ENCODE measurements around the gene MYO5C.

MYO5C gene

GRCh38 chr15:52258461-52258860, 37.1 kb downstream of the MYO5C start:
- no peak overlapping the region for H3K4me3 Mint-ChIP-seq
- ATAC-seq (replicated peaks; ENCODE audit: extremely low read depth, poor library complexity, severe bottlenecking), result no peak
- H3K9me3 Mint-ChIP-seq, result no peaks in the 10 kb centered on the region
- H3K4me1 Mint-ChIP-seq, result peaks cover 29% of the 10 kb centered on the region
- no peak overlapping the region for H3K27ac Mint-ChIP-seq (ENCODE audit: low read depth)
- DNase-seq (ENCODE audit: low spot score in 2 of 2), result no peak
- peaks cover 2% of the 10 kb centered on the region for H3K36me3 Mint-ChIP-seq (ENCODE audit: insufficient read depth)
- H3K27me3 Mint-ChIP-seq, result no peaks in the 10 kb centered on the region

- DNase-seq (ENCODE audit: low spot score in 2 of 2), result no peak
Measured at GRCh38 chr15:52257734-52258062, 37.9 kb downstream of the MYO5C start.

GRCh38 chr15:52256930-52257733, 38.5 kb downstream of the MYO5C start:
- Mint-ChIP-seq H3K36me3 (ENCODE audit: insufficient read depth) (peaks cover 2% of the 10 kb centered on the region), H3K27me3 (no peaks in the 10 kb centered on the region), H3K27ac (ENCODE audit: low read depth) (no peak overlapping the region), H3K4me1 (peaks cover 16% of the 10 kb centered on the region), H3K4me3 (peak overlapping the region; percentile 42), H3K9me3 (no peaks in the 10 kb centered on the region)
- no peak for ATAC-seq (replicated peaks; ENCODE audit: extremely low read depth, poor library complexity, severe bottlenecking)
- DNase-seq (ENCODE audit: low spot score in 2 of 2), result no peak

More at GRCh38 chr15:52257734-52258062, 37.9 kb downstream of the MYO5C start:
- Mint-ChIP-seq H3K9me3 (no peaks in the 10 kb centered on the region), H3K27me3 (no peaks in the 10 kb centered on the region), H3K4me1 (peaks cover 21% of the 10 kb centered on the region), H3K4me3 (no peak overlapping the region), H3K36me3 (ENCODE audit: insufficient read depth) (peaks cover 2% of the 10 kb centered on the region), H3K27ac (ENCODE audit: low read depth) (no peak overlapping the region)
- ATAC-seq (replicated peaks; ENCODE audit: extremely low read depth, poor library complexity, severe bottlenecking), result no peak

GRCh38 chr15:52256366-52256765, 39.2 kb downstream of the MYO5C start:
- Mint-ChIP-seq H3K4me1 (peaks cover 9% of the 10 kb centered on the region), H3K4me3 (peak overlapping the region; percentile 42), H3K36me3 (ENCODE audit: insufficient read depth) (peaks cover 2% of the 10 kb centered on the region), H3K9me3 (no peaks in the 10 kb centered on the region), H3K27ac (ENCODE audit: low read depth) (peak overlapping the region; percentile 66), H3K27me3 (no peaks in the 10 kb centered on the region)
- ATAC-seq (replicated peaks; ENCODE audit: extremely low read depth, poor library complexity, severe bottlenecking) (peak; percentile 68), DNase-seq (ENCODE audit: low spot score in 2 of 2) (peak; percentile 59 to 68)

- Mint-ChIP-seq H3K27me3 (no peaks in the 10 kb centered on the region), H3K4me1 (peaks cover 9% of the 10 kb centered on the region), H3K27ac (ENCODE audit: low read depth) (peak overlapping the region; percentile 66), H3K4me3 (peak overlapping the region; percentile 42), H3K36me3 (ENCODE audit: insufficient read depth) (peaks cover 2% of the 10 kb centered on the region), H3K9me3 (no peaks in the 10 kb centered on the region)
- DNase-seq (ENCODE audit: low spot score in 2 of 2), result no peak
- no peak for ATAC-seq (replicated peaks; ENCODE audit: extremely low read depth, poor library complexity, severe bottlenecking)
Measured at GRCh38 chr15:52255935-52256334, 39.7 kb downstream of the MYO5C start.

GRCh38 chr15:52255008-52255407, 40.6 kb downstream of the MYO5C start:
- Mint-ChIP-seq H3K9me3 (no peaks in the 10 kb centered on the region), H3K27me3 (no peaks in the 10 kb centered on the region), H3K4me1 (peaks cover 9% of the 10 kb centered on the region), H3K36me3 (ENCODE audit: insufficient read depth) (peaks cover 2% of the 10 kb centered on the region), H3K27ac (ENCODE audit: low read depth) (no peak overlapping the region), H3K4me3 (no peak overlapping the region)
- ATAC-seq (replicated peaks; ENCODE audit: extremely low read depth, poor library complexity, severe bottlenecking), result no peak
- no peak for DNase-seq (ENCODE audit: low spot score in 2 of 2)

GRCh38 chr15:52254391-52254790, 41.2 kb downstream of the MYO5C start:
- ATAC-seq (replicated peaks; ENCODE audit: extremely low read depth, poor library complexity, severe bottlenecking), result no peak
- peak overlapping the region; percentile 75 for H3K27ac Mint-ChIP-seq (ENCODE audit: low read depth)

GRCh38 chr15:52252781-52253180, 42.8 kb downstream of the MYO5C start:
- Mint-ChIP-seq H3K9me3 (no peaks in the 10 kb centered on the region), H3K4me3 (no peak overlapping the region), H3K36me3 (ENCODE audit: insufficient read depth) (peaks cover 2% of the 10 kb centered on the region), H3K27me3 (peaks cover 12% of the 10 kb centered on the region), H3K27ac (ENCODE audit: low read depth) (no peak overlapping the region), H3K4me1 (peaks cover 9% of the 10 kb centered on the region)
- ATAC-seq (replicated peaks; ENCODE audit: extremely low read depth, poor library complexity, severe bottlenecking), result no peak
- no peak for DNase-seq (ENCODE audit: low spot score in 2 of 2)

More at GRCh38 chr15:52254391-52254790, 41.2 kb downstream of the MYO5C start:
- Mint-ChIP-seq H3K4me3 (no peak overlapping the region), H3K27me3 (no peaks in the 10 kb centered on the region), H3K9me3 (no peaks in the 10 kb centered on the region), H3K36me3 (ENCODE audit: insufficient read depth) (peaks cover 2% of the 10 kb centered on the region), H3K4me1 (peaks cover 9% of the 10 kb centered on the region)
- DNase-seq (ENCODE audit: low spot score in 2 of 2), result no peak

GRCh38 chr15:52251144-52251860, 44.3 kb downstream of the MYO5C start:
- no peaks in the 10 kb centered on the region for H3K9me3 Mint-ChIP-seq
- no peak for ATAC-seq (replicated peaks; ENCODE audit: extremely low read depth, poor library complexity, severe bottlenecking)
- H3K4me3 Mint-ChIP-seq, result no peak overlapping the region
- no peak overlapping the region for H3K27ac Mint-ChIP-seq (ENCODE audit: low read depth)
- peaks cover under 1% of the 10 kb centered on the region for H3K36me3 Mint-ChIP-seq (ENCODE audit: insufficient read depth)
- H3K4me1 Mint-ChIP-seq, result peaks cover 5% of the 10 kb centered on the region
- peaks cover 23% of the 10 kb centered on the region for H3K27me3 Mint-ChIP-seq
- no peak for DNase-seq (ENCODE audit: low spot score in 2 of 2)

GRCh38 chr15:52247461-52247860, 48.1 kb downstream of the MYO5C start:
- H3K27me3 Mint-ChIP-seq, result peaks cover 23% of the 10 kb centered on the region
- H3K4me3 Mint-ChIP-seq, result no peak overlapping the region
- ATAC-seq (replicated peaks; ENCODE audit: extremely low read depth, poor library complexity, severe bottlenecking) (no peak), DNase-seq (ENCODE audit: low spot score in 2 of 2) (no peak)
- H3K4me1 Mint-ChIP-seq, result peaks cover 4% of the 10 kb centered on the region
- H3K9me3 Mint-ChIP-seq, result no peaks in the 10 kb centered on the region
- no peak overlapping the region for H3K27ac Mint-ChIP-seq (ENCODE audit: low read depth)
- no peaks in the 10 kb centered on the region for H3K36me3 Mint-ChIP-seq (ENCODE audit: insufficient read depth)

GRCh38 chr15:52246686-52247431, 48.7 kb downstream of the MYO5C start:
- peaks cover 4% of the 10 kb centered on the region for H3K4me1 Mint-ChIP-seq
- no peaks in the 10 kb centered on the region for H3K36me3 Mint-ChIP-seq (ENCODE audit: insufficient read depth)
- no peak overlapping the region for H3K4me3 Mint-ChIP-seq
- peaks cover 23% of the 10 kb centered on the region for H3K27me3 Mint-ChIP-seq
- DNase-seq (ENCODE audit: low spot score in 2 of 2) (no peak), ATAC-seq (replicated peaks; ENCODE audit: extremely low read depth, poor library complexity, severe bottlenecking) (no peak)
- no peak overlapping the region for H3K27ac Mint-ChIP-seq (ENCODE audit: low read depth)
- H3K9me3 Mint-ChIP-seq, result no peaks in the 10 kb centered on the region

GRCh38 chr15:52243697-52244555, 51.7 kb downstream of the MYO5C start:
- no peak overlapping the region for H3K27ac Mint-ChIP-seq (ENCODE audit: low read depth)
- H3K36me3 Mint-ChIP-seq (ENCODE audit: insufficient read depth), result no peaks in the 10 kb centered on the region
- no peak for DNase-seq (ENCODE audit: low spot score in 2 of 2)
- H3K27me3 Mint-ChIP-seq, result peaks cover 22% of the 10 kb centered on the region
- no peak overlapping the region for H3K4me3 Mint-ChIP-seq
- no peaks in the 10 kb centered on the region for H3K9me3 Mint-ChIP-seq
- no peak for ATAC-seq (replicated peaks; ENCODE audit: extremely low read depth, poor library complexity, severe bottlenecking)
- peaks cover 9% of the 10 kb centered on the region for H3K4me1 Mint-ChIP-seq
